Lung (tissue), 12 donors: Measurements from ENCODE around the gene GAS6. TPM values are rescaled to one million over a fixed set of nuclear protein-coding genes. Genes with fewer than 3 reads are reported as not detected.

Source experiments
- ATAC-seq: fragments of 200-7000 bp; cut with Tn5 transposase; one replicate; pipeline ENCODE4 v1.9.1; 2020; ENCODE audit warnings: moderate number of reproducible peaks; ENCODE audit not compliant: insufficient read depth, low FRiP score
- DNase-seq, 3 donors: peaks; one replicate each; pipeline ENCODE4 v3.0.0-alpha.2; 2013 to 2017
- H3K27ac ChIP-seq, 2 donors: one replicate each; pipeline ENCODE4 v1.5.1; 2013; ENCODE audit warnings: mild to moderate bottlenecking in 2 of 2, moderate library complexity in 2 of 2, control low read depth in 1 of 2, inconsistent platforms in 1 of 2, low read depth in 1 of 2, low read length in 1 of 2
- H3K27me3 ChIP-seq, 3 donors: one replicate each; pipeline ENCODE4 v1.5.1; 2013; ENCODE audit warnings: low read length in 2 of 3; ENCODE audit not compliant: control insufficient read depth in 3 of 3, insufficient read depth in 3 of 3
- H3K36me3 ChIP-seq, 4 donors: one replicate each; pipeline ENCODE4 v1.5.1; 2013; ENCODE audit warnings: low read length in 4 of 4, mild to moderate bottlenecking in 1 of 4, moderate library complexity in 1 of 4; ENCODE audit not compliant: control insufficient read depth in 4 of 4, insufficient read depth in 4 of 4
- H3K4me1 ChIP-seq, 5 donors: one replicate each; pipeline ENCODE4 v1.5.1; 2013; ENCODE audit warnings: low read length in 5 of 5, mild to moderate bottlenecking in 2 of 5, moderate library complexity in 1 of 5; ENCODE audit not compliant: control insufficient read depth in 5 of 5, insufficient read depth in 5 of 5
- H3K4me3 ChIP-seq: one replicate; pipeline ENCODE4 v1.5.1; 2013; ENCODE audit warnings: mild to moderate bottlenecking, control low read depth, moderate library complexity
- H3K9ac ChIP-seq, 2 donors: one replicate each; pipeline ENCODE4 v1.5.1; 2013; ENCODE audit warnings: low read length in 2 of 2, control low read depth in 1 of 2; ENCODE audit not compliant: insufficient read depth in 1 of 2
- H3K9me3 ChIP-seq, 4 donors: one replicate each; pipeline ENCODE4 v1.5.1; 2013; ENCODE audit warnings: low read length in 3 of 4, mild to moderate bottlenecking in 1 of 4, moderate library complexity in 1 of 4; ENCODE audit not compliant: control insufficient read depth in 4 of 4, insufficient read depth in 3 of 4
- WGBS, 2 donors: extraction: QIAGEN DNeasy Blood & Tissue Kit; methylation state at CpG; one replicate each; pipeline ENCODE4 v1.1.7; 2013; 5-methylcytosine and 5-hydroxymethylcytosine counted together
- polyA plus RNA-seq, 2 donors: library from polyadenylated mRNA; stranded (reverse); fragments of 200-250 nt; gene quantifications; one replicate each; pipeline ENCODE4 v1.2.1, GENCODE V29; 2013
- total RNA-seq, 2 donors: library from RNA; depleted of rRNA in 1 of 2; stranded (reverse); fragments of >200 nt in 1 of 2; gene quantifications; one replicate each; pipeline ENCODE4 v1.2.1, GENCODE V29; 2014 to 2021
- TF ChIP-seq, protein P1 (sequence below): IDR thresholded peaks from 2 replicates; pipeline ENCODE4 v1.5.1; 2012; ENCODE audit warnings: mild to moderate bottlenecking; ENCODE audit errors: control extremely low read depth, extremely low read depth
- donor health status: control.
- donor health status: control.
- donor health status: Bipolar disorder and iron deficiency.
- donor health status: healthy.
- donor health status: DM: yes; HTN: yes; CAD: no.

The GAS6 gene
- total and polyA plus RNA-seq, 4 donors: 61.8 to 107 (median 76.1) TPM

DNA sequence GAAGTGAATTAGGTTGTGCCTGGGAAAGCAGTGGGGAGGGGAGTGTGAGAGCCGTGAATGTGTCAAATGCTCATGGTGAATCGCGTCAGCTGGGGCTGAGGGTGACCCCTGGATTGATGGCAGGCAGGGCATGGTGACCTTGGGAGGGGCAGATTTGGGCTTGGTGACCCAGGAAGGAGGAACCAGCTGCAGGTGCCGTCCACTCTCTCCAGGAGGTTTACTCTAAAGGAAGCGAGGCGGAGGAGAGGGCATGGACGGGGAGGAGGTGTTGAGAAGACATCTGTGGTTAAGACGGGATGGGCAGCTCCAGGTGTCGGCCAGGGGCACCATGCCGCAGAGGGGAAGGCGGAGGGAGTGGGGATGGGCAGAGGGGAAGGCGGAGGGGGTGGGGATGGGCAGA, 76.2 kb downstream of the GAS6 start:
- TF ChIP-seq, protein P1, sequence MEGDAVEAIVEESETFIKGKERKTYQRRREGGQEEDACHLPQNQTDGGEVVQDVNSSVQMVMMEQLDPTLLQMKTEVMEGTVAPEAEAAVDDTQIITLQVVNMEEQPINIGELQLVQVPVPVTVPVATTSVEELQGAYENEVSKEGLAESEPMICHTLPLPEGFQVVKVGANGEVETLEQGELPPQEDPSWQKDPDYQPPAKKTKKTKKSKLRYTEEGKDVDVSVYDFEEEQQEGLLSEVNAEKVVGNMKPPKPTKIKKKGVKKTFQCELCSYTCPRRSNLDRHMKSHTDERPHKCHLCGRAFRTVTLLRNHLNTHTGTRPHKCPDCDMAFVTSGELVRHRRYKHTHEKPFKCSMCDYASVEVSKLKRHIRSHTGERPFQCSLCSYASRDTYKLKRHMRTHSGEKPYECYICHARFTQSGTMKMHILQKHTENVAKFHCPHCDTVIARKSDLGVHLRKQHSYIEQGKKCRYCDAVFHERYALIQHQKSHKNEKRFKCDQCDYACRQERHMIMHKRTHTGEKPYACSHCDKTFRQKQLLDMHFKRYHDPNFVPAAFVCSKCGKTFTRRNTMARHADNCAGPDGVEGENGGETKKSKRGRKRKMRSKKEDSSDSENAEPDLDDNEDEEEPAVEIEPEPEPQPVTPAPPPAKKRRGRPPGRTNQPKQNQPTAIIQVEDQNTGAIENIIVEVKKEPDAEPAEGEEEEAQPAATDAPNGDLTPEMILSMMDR: no peak
- ATAC-seq (no peak), DNase-seq (no peak)

DNA sequence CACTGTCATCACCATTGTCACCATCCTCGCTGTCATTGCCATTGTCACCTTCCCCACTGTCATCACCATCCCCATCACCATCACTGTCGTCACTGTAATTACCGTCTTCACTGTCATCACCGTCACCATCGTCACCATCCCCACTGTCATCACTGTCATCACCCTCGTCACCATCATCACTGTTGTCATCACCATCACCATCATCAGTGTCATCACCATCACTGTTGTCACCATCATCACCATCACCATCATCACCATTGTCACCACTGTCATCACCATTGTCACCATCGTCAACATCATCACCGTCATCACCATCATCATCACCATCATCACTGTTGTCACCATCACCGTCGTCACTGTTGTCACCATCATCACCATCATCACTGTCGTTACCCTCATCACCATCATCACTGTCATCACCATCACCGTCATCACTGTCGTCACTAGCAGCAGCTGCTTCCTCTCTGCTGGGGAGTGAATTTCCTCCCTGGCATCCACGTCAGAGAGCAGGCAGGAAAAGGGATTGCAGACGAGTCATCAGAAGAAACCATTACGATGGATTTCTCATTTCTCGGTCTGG, 77.5 kb downstream of the GAS6 start:
- Histone ChIP-seq H3K4me1 (peaks cover 0 to 2% (median 0%) of the 10 kb centered on the region in 5 donors), H3K9me3 (peaks cover 0 to 10% (median 1%) of the 10 kb centered on the region in 4 donors), H3K9ac (no peak overlapping the region), H3K36me3 (peaks cover 0 to 2% (median 0%) of the 10 kb centered on the region in 4 donors), H3K27ac (no peak overlapping the region), H3K27me3 (peaks cover 0 to 2% (median 0%) of the 10 kb centered on the region in 3 donors), H3K4me3 (no peak overlapping the region)
- DNase-seq: no peak
- WGBS, 2 donors: 73 to 78% methylated on average over 17 of the region's 17 CpGs
- TF ChIP-seq, protein P1: no peak
- no peak for ATAC-seq

More for the DNA sequence above, 76.2 kb downstream of the GAS6 start:
- Histone ChIP-seq H3K36me3 (peaks cover 0 to 2% (median 0%) of the 10 kb centered on the region in 4 donors), H3K4me1 (peaks cover 0 to 2% (median 0%) of the 10 kb centered on the region in 5 donors), H3K9ac (no peak overlapping the region), H3K27ac (no peak overlapping the region), H3K4me3 (no peak overlapping the region), H3K9me3 (peaks cover 0 to 10% (median 1%) of the 10 kb centered on the region in 4 donors), H3K27me3 (peaks cover 0 to 2% (median 0%) of the 10 kb centered on the region in 3 donors)
- WGBS, 2 donors: 79% methylated on average over 10 to 12 of the region's 12 CpGs

DNA sequence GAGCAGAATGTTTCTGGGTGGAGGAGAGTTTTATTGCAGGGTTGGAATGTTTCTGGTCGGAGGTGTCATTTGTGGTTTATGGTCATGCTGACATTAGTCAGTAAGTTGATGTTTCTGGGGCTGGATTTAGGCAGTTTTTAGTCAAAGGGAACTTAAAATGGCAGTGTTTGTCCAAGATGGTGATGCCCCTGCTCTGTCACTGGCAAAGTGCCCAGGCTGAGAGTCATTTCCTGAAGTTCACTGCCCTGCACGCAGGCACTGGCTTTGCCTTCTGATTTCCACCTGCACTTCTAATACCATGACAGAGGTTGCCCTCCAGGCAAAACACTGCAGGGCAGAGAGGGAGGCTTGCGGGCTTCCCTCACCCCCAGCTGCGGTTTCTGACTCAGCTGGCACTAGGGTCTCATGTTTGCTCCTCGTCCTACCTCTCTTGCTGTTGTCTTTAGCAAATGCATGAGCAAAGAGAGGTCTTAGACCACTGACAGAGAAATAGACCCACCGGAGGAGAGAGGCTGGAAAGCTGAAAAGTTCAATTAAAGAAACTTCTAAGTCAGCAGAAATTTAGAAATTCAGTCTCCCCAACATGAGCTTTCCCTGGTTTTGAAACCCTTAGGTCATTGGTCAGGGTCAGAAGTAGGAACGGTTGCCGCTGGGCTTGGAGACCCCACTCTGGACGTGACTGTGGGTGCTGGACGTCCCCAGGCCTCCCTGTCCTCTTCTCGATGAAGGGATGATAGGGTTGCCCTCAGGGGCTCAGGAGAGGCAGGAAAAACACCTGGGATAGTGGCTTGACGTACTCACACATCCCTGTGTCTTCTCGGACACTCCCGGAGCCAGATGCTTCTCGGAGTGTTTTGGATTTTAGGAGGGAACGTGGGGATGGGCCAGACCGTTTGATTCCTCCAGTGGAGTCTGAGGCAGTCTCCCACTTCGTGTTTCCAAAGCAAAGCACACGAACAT, 78.5 kb downstream of the GAS6 start:
- Histone ChIP-seq H3K9me3 (peaks cover 0 to 10% (median 1%) of the 10 kb centered on the region in 4 donors), H3K9ac (no peak overlapping the region), H3K27me3 (peaks cover 0 to 2% (median 0%) of the 10 kb centered on the region in 3 donors), H3K27ac (no peak overlapping the region), H3K36me3 (peaks cover 0 to 2% (median 0%) of the 10 kb centered on the region in 4 donors), H3K4me3 (no peak overlapping the region), H3K4me1 (peaks cover 0 to 2% (median 0%) of the 10 kb centered on the region in 5 donors)
- DNase-seq (peak in 1 of 3 donors; percentile 8), ATAC-seq (no peak)
- 84 to 87% methylated on average over 19 of the region's 19 CpGs for whole genome bisulfite sequencing, 2 donors
- TF ChIP-seq, protein P1: no peak
